Loucy (cell line): Measurements from ENCODE around the gene TNFAIP3.

Experiments
- CTCF ChIP-seq: fragments of 200-600 bp; sonication (generic); conservative IDR thresholded peaks from 2 replicates; pipeline ENCODE4 v1.5.1; 2014; ENCODE audit warnings: mild to moderate bottlenecking, antibody characterized with exemption, low read length
- EZH2phosphoT487 ChIP-seq: fragments of 200-600 bp; IDR thresholded peaks from 2 replicates; pipeline ENCODE4 v1.6.1; 2018; ENCODE audit warnings: antibody characterized with exemption, mild to moderate bottlenecking, moderate library complexity, borderline replicate concordance

DNA sequence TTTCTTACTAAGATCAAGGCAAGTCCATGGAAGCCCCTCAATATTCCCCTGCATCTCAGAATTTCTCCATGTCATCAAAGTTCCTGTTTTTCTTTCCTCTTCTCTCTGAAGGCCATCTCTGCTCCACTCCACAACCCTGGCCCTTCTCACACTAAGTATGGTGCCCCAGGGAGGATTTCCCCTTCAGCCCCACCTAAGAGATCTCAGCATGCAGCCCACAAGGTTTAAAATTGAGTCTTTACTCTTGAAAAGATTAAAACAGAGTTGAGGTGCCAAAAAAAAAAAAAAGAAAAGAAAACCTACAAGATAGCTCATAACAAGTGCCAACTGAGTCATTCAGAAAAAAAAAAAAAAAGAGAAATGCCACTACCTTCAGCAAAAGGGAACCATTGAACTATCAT, 36.5 kb upstream of the TNFAIP3 start:
- TF ChIP-seq CTCF (no peak), EZH2phosphoT487 (no peak)
